GM23338 (cell line): ENCODE data around the gene NFKBIB. TPM values are rescaled to one million over a fixed set of nuclear protein-coding genes. Genes with fewer than 3 reads are reported as not detected.

Experiments
- ATAC-seq: fragments of 200-7000 bp; cut with Tn5 transposase; 3 replicates; pipeline ENCODE4 v1.9.1; 2020
- DNase-seq: peaks from one replicate; pipeline ENCODE4 v3.0.0-alpha.2; 2015; ENCODE audit warnings: low spot score
- H2AFZ ChIP-seq: fragments of 200-600 bp; sonication (generic); 2 replicates; pipeline ENCODE4 v1.8.0; 2016; ENCODE audit warnings: antibody characterized with exemption, mild to moderate bottlenecking, moderate library complexity
- H3F3A ChIP-seq: fragments of 200-600 bp; sonication (generic); replicated peaks from 2 replicates; pipeline ENCODE4 v1.8.0; 2017; ENCODE audit warnings: antibody characterized with exemption, mixed run types, low read depth
- H3K27ac ChIP-seq: fragments of 200-600 bp; sonication (generic); 2 replicates; pipeline ENCODE4 v1.6.1; 2016; ENCODE audit warnings: low read depth
- H3K27me3 ChIP-seq: fragments of 200-600 bp; sonication (generic); 2 replicates; pipeline ENCODE4 v1.8.0; 2016; ENCODE audit warnings: mild to moderate bottlenecking, mixed run types, moderate library complexity; ENCODE audit not compliant: insufficient read depth
- H3K36me3 ChIP-seq: fragments of 200-600 bp; sonication (generic); 2 replicates; pipeline ENCODE4 v1.8.0; 2016; ENCODE audit warnings: mild to moderate bottlenecking; ENCODE audit not compliant: insufficient read depth
- H3K4me1 ChIP-seq: fragments of 200-600 bp; sonication (generic); 2 replicates; pipeline ENCODE4 v1.8.0; 2016; ENCODE audit warnings: mild to moderate bottlenecking, moderate library complexity; ENCODE audit not compliant: insufficient read depth
- H3K4me2 ChIP-seq: fragments of 200-600 bp; sonication (generic); 2 replicates; pipeline ENCODE4 v1.7.1; 2017; ENCODE audit warnings: mixed run types
- H3K4me3 ChIP-seq: fragments of 200-600 bp; sonication (generic); 2 replicates; pipeline ENCODE4 v1.6.1; 2016; ENCODE audit warnings: mixed run types
- H3K79me2 ChIP-seq: fragments of 200-600 bp; sonication (generic); replicated peaks from 2 replicates; pipeline ENCODE4 v1.8.0; 2017; ENCODE audit warnings: mild to moderate bottlenecking; ENCODE audit not compliant: insufficient read depth
- H3K9me2 ChIP-seq: fragments of 200-600 bp; sonication (generic); 2 replicates; pipeline ENCODE4 v1.8.0; 2017; ENCODE audit not compliant: insufficient read depth
- H4K20me1 ChIP-seq: fragments of 200-600 bp; sonication (generic); replicated peaks from 2 replicates; pipeline ENCODE4 v1.8.0; 2017; ENCODE audit warnings: mild to moderate bottlenecking; ENCODE audit not compliant: insufficient read depth
- H3K27ac Mint-ChIP-seq: 2 replicates; pipeline ENCODE4 v1.8.0; 2020; ENCODE audit warnings: inconsistent platforms, mild to moderate bottlenecking, moderate library complexity, mixed read lengths
- H3K27me3 Mint-ChIP-seq: 3 replicates; pipeline ENCODE4 v1.8.0; 2022; ENCODE audit warnings: low read depth, mild to moderate bottlenecking, moderate library complexity, mixed read lengths, inconsistent platforms; ENCODE audit not compliant: insufficient read depth, poor library complexity
- H3K36me3 Mint-ChIP-seq: 3 replicates; pipeline ENCODE4 v1.8.0; 2021; ENCODE audit warnings: low read depth, mild to moderate bottlenecking, inconsistent platforms, moderate library complexity, mixed read lengths
- H3K4me1 Mint-ChIP-seq: 3 replicates; pipeline ENCODE4 v1.8.0; 2020; ENCODE audit warnings: mild to moderate bottlenecking, inconsistent platforms, mixed read lengths
- H3K4me3 Mint-ChIP-seq: 3 replicates; pipeline ENCODE4 v1.8.0; 2021; ENCODE audit warnings: moderate library complexity, mild to moderate bottlenecking, inconsistent platforms, mixed read lengths
- H3K9me3 Mint-ChIP-seq: 3 replicates; pipeline ENCODE4 v1.8.0; 2020; ENCODE audit warnings: moderate library complexity, mild to moderate bottlenecking, inconsistent platforms, mixed read lengths
- EZH2 ChIP-seq: fragments of 200-600 bp; sonication (generic); IDR thresholded peaks from one replicate; pipeline ENCODE4 v1.8.0; 2017; ENCODE audit warnings: antibody characterized with exemption, mild to moderate bottlenecking, low read depth; ENCODE audit not compliant: unreplicated experiment
- JUNB ChIP-seq: IDR thresholded peaks from one replicate; pipeline ENCODE4 v1.6.1; 2016; ENCODE audit warnings: antibody characterized with exemption; ENCODE audit not compliant: unreplicated experiment
- STAT1 ChIP-seq: IDR thresholded peaks from one replicate; pipeline ENCODE4 v1.6.1; 2016; ENCODE audit warnings: antibody characterized with exemption; ENCODE audit not compliant: unreplicated experiment
- ZNF114 ChIP-seq: fragments of 250-450 bp; sonication (Bioruptor Pico); IDR thresholded peaks from 2 replicates; pipeline ENCODE4 v1.5.0; 2020; ENCODE audit warnings: mild to moderate bottlenecking, moderate library complexity
- polyA plus RNA-seq: library from polyadenylated mRNA; unstranded; fragments of >200 nt; fragmentation: Nextera tagmentation; extraction: Ambion mirVana; gene quantifications from 2 replicates; pipeline ENCODE4 v1.2.1, GENCODE V29; 2016
- total RNA-seq: library from RNA; depleted of rRNA; stranded (reverse); fragments of >200 nt; shearing (Covaris generic); gene quantifications from 2 replicates; pipeline ENCODE4 v1.2.3, GENCODE V29; 2014
- TF ChIP-seq, protein P1 (sequence below), 2 experiments: fragments of 200-600 bp in 1 of 2; sonication (generic) in 1 of 2; conservative IDR thresholded peaks; 2 replicates each; pipeline versions ENCODE4 v1.5.1 to v1.6.1; 2016 to 2017; ENCODE audit warnings: antibody characterized with exemption in 2 of 2, low read depth in 2 of 2, mild to moderate bottlenecking in 2 of 2, moderate library complexity in 1 of 2
- TF ChIP-seq, protein P2 (sequence below): IDR thresholded peaks from 2 replicates; pipeline ENCODE4 v1.6.1; 2016; ENCODE audit warnings: antibody characterized with exemption
- TF ChIP-seq, protein P3 (sequence below): IDR thresholded peaks from one replicate; pipeline ENCODE4 v1.6.1; 2018; ENCODE audit warnings: antibody characterized with exemption; ENCODE audit not compliant: unreplicated experiment

Gene NFKBIB
- total and polyA plus RNA-seq, 2 experiments from 2014 or later, result 39.5 to 39.6 TPM

DNA sequence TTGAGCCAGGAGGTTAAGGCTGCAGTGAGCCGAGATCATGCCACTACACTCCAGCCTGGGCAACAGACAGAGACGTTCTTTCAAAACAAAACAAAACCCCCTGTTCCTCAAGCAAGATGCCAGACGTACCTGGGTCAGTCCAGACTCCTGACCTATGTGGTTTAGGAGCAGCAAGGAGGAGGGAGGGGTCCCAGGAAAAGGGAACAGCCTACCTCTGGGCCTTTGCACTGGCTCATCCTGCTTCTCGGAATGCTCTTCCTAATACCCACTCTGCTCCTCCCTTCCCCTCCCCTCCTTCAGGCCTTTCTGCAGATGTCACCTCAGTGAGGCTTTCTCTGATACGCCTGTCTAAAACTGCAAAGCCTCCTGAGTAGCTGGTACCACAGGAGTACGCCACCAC is 31.2 kb upstream of the NFKBIB start (continued):
- no peak for TF ChIP-seq ZNF114
- TF ChIP-seq, protein P1, sequence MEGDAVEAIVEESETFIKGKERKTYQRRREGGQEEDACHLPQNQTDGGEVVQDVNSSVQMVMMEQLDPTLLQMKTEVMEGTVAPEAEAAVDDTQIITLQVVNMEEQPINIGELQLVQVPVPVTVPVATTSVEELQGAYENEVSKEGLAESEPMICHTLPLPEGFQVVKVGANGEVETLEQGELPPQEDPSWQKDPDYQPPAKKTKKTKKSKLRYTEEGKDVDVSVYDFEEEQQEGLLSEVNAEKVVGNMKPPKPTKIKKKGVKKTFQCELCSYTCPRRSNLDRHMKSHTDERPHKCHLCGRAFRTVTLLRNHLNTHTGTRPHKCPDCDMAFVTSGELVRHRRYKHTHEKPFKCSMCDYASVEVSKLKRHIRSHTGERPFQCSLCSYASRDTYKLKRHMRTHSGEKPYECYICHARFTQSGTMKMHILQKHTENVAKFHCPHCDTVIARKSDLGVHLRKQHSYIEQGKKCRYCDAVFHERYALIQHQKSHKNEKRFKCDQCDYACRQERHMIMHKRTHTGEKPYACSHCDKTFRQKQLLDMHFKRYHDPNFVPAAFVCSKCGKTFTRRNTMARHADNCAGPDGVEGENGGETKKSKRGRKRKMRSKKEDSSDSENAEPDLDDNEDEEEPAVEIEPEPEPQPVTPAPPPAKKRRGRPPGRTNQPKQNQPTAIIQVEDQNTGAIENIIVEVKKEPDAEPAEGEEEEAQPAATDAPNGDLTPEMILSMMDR (conservative IDR thresholded peaks at IDR 0.05; ENCODE audit: low read depth in 2 of 2), result no peak

DNA sequence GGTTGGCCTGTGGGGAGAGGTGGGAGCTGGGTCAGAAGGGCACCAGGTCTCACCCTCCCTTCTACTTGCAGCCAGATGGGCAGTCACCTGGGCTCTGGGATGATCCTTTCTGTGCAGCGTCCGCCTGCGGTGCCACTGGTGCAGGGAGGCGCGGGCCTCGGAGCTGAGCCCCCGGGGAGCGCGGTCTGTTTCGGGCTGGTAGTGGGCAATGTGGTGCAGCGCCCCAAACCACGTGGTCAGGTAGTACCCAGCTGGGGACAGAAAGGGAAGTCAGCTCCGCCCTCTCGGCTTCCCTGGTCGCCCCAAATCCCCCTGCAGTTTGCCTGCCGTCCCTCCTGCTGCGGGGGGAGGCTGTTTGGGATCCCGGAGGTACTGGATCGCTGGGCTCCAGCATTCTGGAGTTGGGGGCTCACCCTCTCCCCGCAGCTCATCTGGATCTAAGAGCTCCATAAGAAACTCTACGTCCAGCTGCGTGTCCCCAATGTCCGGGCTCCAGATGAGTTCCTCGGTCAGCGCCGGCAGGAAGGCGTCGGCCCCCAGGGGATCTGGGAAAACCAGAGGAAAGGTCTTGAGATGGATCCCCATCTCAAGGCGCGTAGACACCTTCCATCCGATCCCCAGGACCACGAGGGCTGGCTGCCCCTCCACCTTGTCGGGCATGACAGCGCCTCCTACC is 30.5 kb upstream of the NFKBIB start:
- TF ChIP-seq, protein P2, sequence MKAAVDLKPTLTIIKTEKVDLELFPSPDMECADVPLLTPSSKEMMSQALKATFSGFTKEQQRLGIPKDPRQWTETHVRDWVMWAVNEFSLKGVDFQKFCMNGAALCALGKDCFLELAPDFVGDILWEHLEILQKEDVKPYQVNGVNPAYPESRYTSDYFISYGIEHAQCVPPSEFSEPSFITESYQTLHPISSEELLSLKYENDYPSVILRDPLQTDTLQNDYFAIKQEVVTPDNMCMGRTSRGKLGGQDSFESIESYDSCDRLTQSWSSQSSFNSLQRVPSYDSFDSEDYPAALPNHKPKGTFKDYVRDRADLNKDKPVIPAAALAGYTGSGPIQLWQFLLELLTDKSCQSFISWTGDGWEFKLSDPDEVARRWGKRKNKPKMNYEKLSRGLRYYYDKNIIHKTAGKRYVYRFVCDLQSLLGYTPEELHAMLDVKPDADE, result no peak
- TF ChIP-seq, protein P1 (conservative IDR thresholded peaks at IDR 0.05; ENCODE audit: low read depth in 2 of 2), result 0 out of 4 replicates have a peak, but pooled peaks of 1 of the 2 experiments have one; percentile 1
- Histone ChIP-seq H3K4me2 (peak overlapping the region; percentile 91), H3F3A (peaks cover 10% of the 10 kb centered on the region; the same call in 1 of the 2 replicates), H3K27me3 (peaks cover 19% of the 10 kb centered on the region), H3K79me2 (no peaks in the 10 kb centered on the region), H2AFZ (peak overlapping the region; percentile 97), H4K20me1 (no peaks in the 10 kb centered on the region), H3K27ac (no peak overlapping the region), H3K9me2 (no peaks in the 10 kb centered on the region), H3K4me3 (peak overlapping the region; percentile 81), H3K4me1 (no peaks in the 10 kb centered on the region), H3K36me3 (no peaks in the 10 kb centered on the region)
- peak overlapping the region; percentile 78 for H3K4me3 Mint-ChIP-seq
- peak; percentile 70 for DNase-seq
- no peak overlapping the region for H3K27ac Mint-ChIP-seq
- no peaks in the 10 kb centered on the region; the same call in 1 of the 3 replicates for H3K9me3 Mint-ChIP-seq
- H3K4me1 Mint-ChIP-seq, result peaks cover 8% of the 10 kb centered on the region; the same call in 2 of the 3 replicates
- H3K27me3 Mint-ChIP-seq, result peaks cover 11% of the 10 kb centered on the region
- H3K36me3 Mint-ChIP-seq, result no peaks in the 10 kb centered on the region
- peak; percentile 64 for ATAC-seq

DNA sequence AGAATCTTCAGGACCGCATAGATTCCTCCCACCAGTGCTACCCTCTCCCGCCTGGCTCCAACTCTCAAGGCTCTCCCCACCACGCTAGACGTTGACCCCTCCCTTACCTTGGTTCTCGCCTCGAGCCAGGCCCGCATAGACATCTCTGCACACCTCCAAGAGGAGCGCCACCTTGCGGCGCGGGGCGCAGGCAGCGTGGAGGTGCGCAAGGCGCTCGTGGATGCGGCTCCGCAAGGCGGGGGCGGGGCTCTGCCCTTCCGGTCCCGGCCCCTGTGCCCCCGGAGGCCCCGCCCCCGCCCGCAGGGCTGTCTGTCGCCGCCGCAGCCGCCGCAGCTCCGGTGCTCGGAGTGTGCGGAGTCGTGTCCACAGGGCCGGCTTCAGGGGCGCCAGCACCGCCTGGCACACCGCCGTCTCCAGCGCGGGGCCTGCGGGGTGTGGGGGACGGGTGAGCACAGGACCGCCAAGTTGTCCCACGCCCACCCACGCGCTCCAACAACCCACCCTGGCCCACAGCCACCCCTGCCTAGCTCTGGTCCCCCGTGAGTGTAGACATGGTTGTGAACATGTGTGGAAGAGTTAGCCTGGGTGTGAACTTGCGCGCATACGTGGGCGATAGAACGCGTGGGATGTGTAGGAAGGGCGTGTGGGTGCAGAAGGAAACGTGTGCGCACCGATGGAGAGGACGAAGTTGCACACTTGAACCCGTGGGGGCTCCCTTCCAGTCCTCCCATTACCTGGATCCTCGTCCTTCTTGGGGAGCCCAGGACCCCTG is 29.7 kb upstream of the NFKBIB start:
- Histone ChIP-seq H3K27me3 (peaks cover 19% of the 10 kb centered on the region), H4K20me1 (no peaks in the 10 kb centered on the region), H2AFZ (peak overlapping the region; percentile 97), H3F3A (peaks cover 10% of the 10 kb centered on the region; the same call in 1 of the 2 replicates), H3K27ac (no peak overlapping the region), H3K4me3 (peak overlapping the region; percentile 81), H3K4me2 (peak overlapping the region; percentile 91), H3K79me2 (no peaks in the 10 kb centered on the region), H3K4me1 (no peaks in the 10 kb centered on the region), H3K9me2 (no peaks in the 10 kb centered on the region), H3K36me3 (no peaks in the 10 kb centered on the region)
- DNase-seq (peak; percentile 81), ATAC-seq (peak; percentile 84)
- Mint-ChIP-seq H3K27ac (no peak overlapping the region), H3K4me3 (peak overlapping the region; percentile 78), H3K4me1 (peaks cover 8% of the 10 kb centered on the region; the same call in 2 of the 3 replicates), H3K27me3 (peaks cover 11% of the 10 kb centered on the region), H3K9me3 (no peaks in the 10 kb centered on the region; the same call in 2 of the 3 replicates), H3K36me3 (no peaks in the 10 kb centered on the region)
- TF ChIP-seq STAT1 (no peak), JUNB (no peak), ZNF114 (no peak), EZH2 (no peak)
- TF ChIP-seq, protein P1 (conservative IDR thresholded peaks at IDR 0.05; ENCODE audit: low read depth in 2 of 2), result peak; percentile 68 to 82
- TF ChIP-seq, protein P3, sequence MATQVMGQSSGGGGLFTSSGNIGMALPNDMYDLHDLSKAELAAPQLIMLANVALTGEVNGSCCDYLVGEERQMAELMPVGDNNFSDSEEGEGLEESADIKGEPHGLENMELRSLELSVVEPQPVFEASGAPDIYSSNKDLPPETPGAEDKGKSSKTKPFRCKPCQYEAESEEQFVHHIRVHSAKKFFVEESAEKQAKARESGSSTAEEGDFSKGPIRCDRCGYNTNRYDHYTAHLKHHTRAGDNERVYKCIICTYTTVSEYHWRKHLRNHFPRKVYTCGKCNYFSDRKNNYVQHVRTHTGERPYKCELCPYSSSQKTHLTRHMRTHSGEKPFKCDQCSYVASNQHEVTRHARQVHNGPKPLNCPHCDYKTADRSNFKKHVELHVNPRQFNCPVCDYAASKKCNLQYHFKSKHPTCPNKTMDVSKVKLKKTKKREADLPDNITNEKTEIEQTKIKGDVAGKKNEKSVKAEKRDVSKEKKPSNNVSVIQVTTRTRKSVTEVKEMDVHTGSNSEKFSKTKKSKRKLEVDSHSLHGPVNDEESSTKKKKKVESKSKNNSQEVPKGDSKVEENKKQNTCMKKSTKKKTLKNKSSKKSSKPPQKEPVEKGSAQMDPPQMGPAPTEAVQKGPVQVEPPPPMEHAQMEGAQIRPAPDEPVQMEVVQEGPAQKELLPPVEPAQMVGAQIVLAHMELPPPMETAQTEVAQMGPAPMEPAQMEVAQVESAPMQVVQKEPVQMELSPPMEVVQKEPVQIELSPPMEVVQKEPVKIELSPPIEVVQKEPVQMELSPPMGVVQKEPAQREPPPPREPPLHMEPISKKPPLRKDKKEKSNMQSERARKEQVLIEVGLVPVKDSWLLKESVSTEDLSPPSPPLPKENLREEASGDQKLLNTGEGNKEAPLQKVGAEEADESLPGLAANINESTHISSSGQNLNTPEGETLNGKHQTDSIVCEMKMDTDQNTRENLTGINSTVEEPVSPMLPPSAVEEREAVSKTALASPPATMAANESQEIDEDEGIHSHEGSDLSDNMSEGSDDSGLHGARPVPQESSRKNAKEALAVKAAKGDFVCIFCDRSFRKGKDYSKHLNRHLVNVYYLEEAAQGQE, result no peak
